ENCODE data around the gene PPOX.
A peak's percentile ranks its signal among the peaks of the same experiment; 100 is the strongest.

The PPOX gene

GRCh38 chr1:161157867-161158266 is 8.4 kb upstream of the PPOX start:
- peak overlapping the region; percentile 78 for H3K27ac ChIP-seq
- TF ChIP-seq CTCF (IDR thresholded peaks at IDR 0.05) (no peak), ZFX (IDR thresholded peaks at IDR 0.05; ENCODE audit: borderline replicate concordance) (no peak)

- peak overlapping the region; percentile 78 for H3K27ac ChIP-seq
- TF ChIP-seq CTCF (IDR thresholded peaks at IDR 0.05) (no peak), ZFX (IDR thresholded peaks at IDR 0.05; ENCODE audit: borderline replicate concordance) (no peak)
Measured at GRCh38 chr1:161158316-161159010, 7.8 kb upstream of the PPOX start.

- peak within 1 kb of the TSS; percentile 78 for H3K27ac ChIP-seq
- no peak for TF ChIP-seq ZFX (IDR thresholded peaks at IDR 0.05; ENCODE audit: borderline replicate concordance)
- peak; percentile 56 for TF ChIP-seq CTCF (IDR thresholded peaks at IDR 0.05)
Measured at GRCh38 chr1:161159087-161159912, 6.9 kb upstream of the PPOX start, which contains the start of gene USP21. USP21 (plus strand) TSS chr1:161159500; CDS start chr1:161160641, 1,141 bp downstream.

- peak overlapping the region; percentile 78 for H3K27ac ChIP-seq
- TF ChIP-seq CTCF (IDR thresholded peaks at IDR 0.05) (no peak), ZFX (IDR thresholded peaks at IDR 0.05; ENCODE audit: borderline replicate concordance) (no peak)
Measured at GRCh38 chr1:161159913-161160243, 6.3 kb upstream of the PPOX start.

- peak overlapping the region; percentile 78; the same call in 1 of the 2 replicates for H3K27ac ChIP-seq
- TF ChIP-seq CTCF (IDR thresholded peaks at IDR 0.05) (no peak), ZFX (IDR thresholded peaks at IDR 0.05; ENCODE audit: borderline replicate concordance) (no peak)
Measured at GRCh38 chr1:161160671-161161145, 5.5 kb upstream of the PPOX start.

- no peak overlapping the region for H3K27ac ChIP-seq
Measured at GRCh38 chr1:161161652-161162051, 4.6 kb upstream of the PPOX start.

More at GRCh38 chr1:161161652-161162051, 4.6 kb upstream of the PPOX start:
- TF ChIP-seq ZFX (IDR thresholded peaks at IDR 0.05; ENCODE audit: borderline replicate concordance) (no peak), CTCF (IDR thresholded peaks at IDR 0.05) (no peak)
